ENCODE results near the gene RNF214. TPM values are rescaled to one million over a fixed set of nuclear protein-coding genes. Genes with fewer than 3 reads are reported as not detected.

The RNF214 gene
- total RNA-seq, 1 experiment from 2014 or later, result 7.0 TPM

- Histone ChIP-seq H3K9me3 (ENCODE audit: low read length) (no peaks in the 10 kb centered on the region), H3K36me3 (ENCODE audit: insufficient read depth, low read length) (no peaks in the 10 kb centered on the region), H3K27ac (ENCODE audit: low read length) (no peak overlapping the region), H3K4me3 (ENCODE audit: low read length) (no peak overlapping the region), H3K9ac (ENCODE audit: low read length) (no peak overlapping the region), H3K79me2 (ENCODE audit: low read length) (no peaks in the 10 kb centered on the region), H3K4me1 (ENCODE audit: low read length) (no peaks in the 10 kb centered on the region), H3K27me3 (ENCODE audit: low read length) (no peaks in the 10 kb centered on the region), H4K20me1 (ENCODE audit: insufficient read depth, low read depth, low read length) (no peaks in the 10 kb centered on the region), H3K9me2 (replicated peaks; ENCODE audit: insufficient read depth, low read length) (no peaks in the 10 kb centered on the region), H3K4me2 (ENCODE audit: low read depth, low read length, poor library complexity, severe bottlenecking) (no peak overlapping the region), H2AFZ (ENCODE audit: low read length) (no peak overlapping the region)
- no peak for DNase-seq
These were observed 10.5 kb upstream of the RNF214 start for GRCh38 chr11:117221775-117222517.

DNA sequence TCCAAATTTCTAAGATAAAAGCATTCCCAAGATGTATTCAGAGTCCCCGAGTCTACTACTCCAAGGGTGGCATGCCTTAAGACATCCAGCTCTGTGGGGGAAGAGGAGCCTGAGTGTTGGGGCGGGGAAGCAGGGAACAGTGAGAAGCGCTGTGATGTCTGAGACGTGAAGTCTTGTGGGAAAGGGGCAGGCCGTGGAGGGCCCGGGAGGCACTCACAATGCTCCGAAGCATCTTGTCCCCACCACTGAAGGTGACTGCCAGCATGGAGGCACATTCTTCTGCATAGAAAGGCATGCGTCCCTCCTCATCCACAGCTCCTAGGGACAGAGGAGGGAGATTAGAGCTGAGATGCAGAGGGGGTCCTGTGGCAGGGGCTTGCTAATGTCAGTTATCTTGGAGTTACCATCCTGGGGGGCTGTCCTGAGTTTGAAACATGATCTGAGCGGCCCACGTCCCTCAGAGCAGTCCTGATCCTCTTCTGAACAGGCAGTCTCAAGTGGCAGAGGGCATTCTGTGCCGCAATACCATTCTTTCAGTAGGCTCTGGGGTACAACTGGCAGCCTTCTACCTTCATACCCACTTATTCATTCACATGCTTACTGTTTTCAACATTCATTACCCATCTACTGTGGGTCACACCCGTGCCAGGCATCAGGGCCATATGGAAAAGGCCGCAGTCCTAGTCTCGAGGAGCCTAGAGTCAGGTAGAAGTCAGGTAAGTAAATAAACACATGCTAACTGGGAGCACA is 9.3 kb upstream of the RNF214 start:
- H3K27me3 ChIP-seq (ENCODE audit: low read length), result no peaks in the 10 kb centered on the region
- DNase-seq, result no peak

DNA sequence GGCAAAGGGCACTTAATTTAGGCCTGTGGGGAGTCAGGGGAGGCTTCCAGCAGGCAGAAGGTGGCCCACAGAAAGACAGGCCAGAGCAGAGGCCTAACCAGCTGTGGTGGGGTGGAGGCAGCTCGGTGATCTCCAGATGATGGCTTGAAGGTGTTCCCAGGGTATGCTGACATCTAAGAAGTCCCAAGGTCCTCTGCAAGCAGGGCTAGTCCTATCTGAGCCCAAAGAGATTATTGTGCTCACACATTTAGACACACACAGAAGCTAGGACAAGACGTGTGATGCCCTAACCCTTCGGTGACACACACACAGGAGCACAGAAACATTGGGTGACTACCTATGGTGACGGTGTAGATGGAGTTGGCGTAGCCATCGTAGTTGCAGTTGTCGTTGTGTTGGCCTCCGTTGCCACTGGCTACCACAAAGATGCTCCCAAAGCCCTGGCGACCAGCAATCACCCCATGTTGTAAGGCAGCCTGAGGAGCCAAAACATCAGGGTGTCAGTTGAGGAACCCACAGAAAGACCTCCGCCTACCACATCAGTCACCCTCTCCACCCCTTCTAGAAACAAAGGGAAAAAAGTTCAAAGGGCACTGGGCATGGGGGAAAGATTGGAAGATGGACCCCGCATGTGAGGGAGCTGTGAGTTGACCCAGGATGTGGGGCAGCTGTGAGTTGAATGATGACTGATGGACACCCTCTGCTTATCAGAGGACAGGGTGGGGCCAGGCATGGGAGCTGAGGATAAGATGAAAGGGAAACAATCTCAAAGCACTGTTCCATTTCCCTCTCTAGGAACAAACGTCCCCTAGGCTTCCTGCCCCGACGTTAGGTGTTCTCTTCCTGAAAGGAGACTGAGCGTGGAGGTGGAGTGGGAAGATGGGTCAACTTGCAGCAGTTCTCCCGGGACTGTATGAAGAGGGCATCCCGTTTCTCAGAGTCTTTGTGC is 8.5 kb upstream of the RNF214 start:
- H3K9me2 ChIP-seq (replicated peaks; ENCODE audit: insufficient read depth, low read length), result no peaks in the 10 kb centered on the region
- no peak overlapping the region for H3K4me2 ChIP-seq (ENCODE audit: low read depth, low read length, poor library complexity, severe bottlenecking)
- no peak overlapping the region for H3K27ac ChIP-seq (ENCODE audit: low read length)
- H3K9me3 ChIP-seq (ENCODE audit: low read length), result no peaks in the 10 kb centered on the region
- H3K36me3 ChIP-seq (ENCODE audit: insufficient read depth, low read length), result no peaks in the 10 kb centered on the region
- no peak overlapping the region for H3K4me3 ChIP-seq (ENCODE audit: low read length)
- H3K9ac ChIP-seq (ENCODE audit: low read length), result no peak overlapping the region
- no peaks in the 10 kb centered on the region for H4K20me1 ChIP-seq (ENCODE audit: insufficient read depth, low read depth, low read length)
- H3K79me2 ChIP-seq (ENCODE audit: low read length), result no peaks in the 10 kb centered on the region
- H3K4me1 ChIP-seq (ENCODE audit: low read length), result no peaks in the 10 kb centered on the region
- DNase-seq, result no peak
- H2AFZ ChIP-seq (ENCODE audit: low read length), result no peak overlapping the region
- H3K27me3 ChIP-seq (ENCODE audit: low read length), result no peaks in the 10 kb centered on the region

More for the DNA sequence above, 9.3 kb upstream of the RNF214 start:
- Histone ChIP-seq H3K4me1 (ENCODE audit: low read length) (no peaks in the 10 kb centered on the region), H3K27ac (ENCODE audit: low read length) (no peak overlapping the region), H2AFZ (ENCODE audit: low read length) (no peak overlapping the region), H3K4me2 (ENCODE audit: low read depth, low read length, poor library complexity, severe bottlenecking) (no peak overlapping the region), H3K9me3 (ENCODE audit: low read length) (no peaks in the 10 kb centered on the region), H3K9ac (ENCODE audit: low read length) (no peak overlapping the region), H3K9me2 (replicated peaks; ENCODE audit: insufficient read depth, low read length) (no peaks in the 10 kb centered on the region), H4K20me1 (ENCODE audit: insufficient read depth, low read depth, low read length) (no peaks in the 10 kb centered on the region), H3K36me3 (ENCODE audit: insufficient read depth, low read length) (no peaks in the 10 kb centered on the region), H3K4me3 (ENCODE audit: low read length) (no peak overlapping the region), H3K79me2 (ENCODE audit: low read length) (no peaks in the 10 kb centered on the region)

DNA sequence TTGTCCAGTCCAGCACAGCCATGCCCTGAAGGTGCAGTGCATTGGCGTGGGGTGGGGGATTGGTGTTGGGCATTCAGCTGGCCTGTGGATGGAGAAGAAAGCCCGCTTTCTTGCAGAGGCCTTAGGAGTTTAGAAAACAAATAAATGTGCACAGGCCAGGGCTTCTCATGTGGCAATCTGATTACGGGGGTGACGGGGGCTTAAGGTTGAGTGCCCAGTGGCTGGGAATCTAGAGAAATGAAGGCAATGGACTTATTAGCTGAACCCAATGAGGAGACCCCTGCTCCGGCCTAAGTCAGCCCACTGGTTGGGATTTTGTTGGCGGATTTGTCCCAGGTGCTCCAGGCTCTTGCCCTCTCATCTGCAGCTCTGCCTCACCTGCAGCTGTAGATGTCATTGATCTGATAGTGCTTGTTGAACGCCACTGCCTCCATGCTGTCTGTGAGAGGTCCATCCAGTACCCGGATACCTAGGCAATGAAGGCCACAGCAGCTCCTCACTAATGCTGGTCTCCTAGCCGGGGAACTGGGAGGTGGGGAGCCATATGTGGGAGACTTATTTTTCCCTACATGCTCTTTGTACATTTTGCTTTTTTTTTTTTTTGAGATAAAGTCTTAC is 6.8 kb upstream of the RNF214 start:
- Histone ChIP-seq H2AFZ (ENCODE audit: low read length) (no peak overlapping the region), H3K4me1 (ENCODE audit: low read length) (peaks cover 12% of the 10 kb centered on the region), H3K9ac (ENCODE audit: low read length) (no peak overlapping the region), H3K4me2 (ENCODE audit: low read depth, low read length, poor library complexity, severe bottlenecking) (no peak overlapping the region), H3K27ac (ENCODE audit: low read length) (no peak overlapping the region), H3K4me3 (ENCODE audit: low read length) (no peak overlapping the region), H3K9me3 (ENCODE audit: low read length) (no peaks in the 10 kb centered on the region), H3K79me2 (ENCODE audit: low read length) (peaks cover 13% of the 10 kb centered on the region), H3K9me2 (replicated peaks; ENCODE audit: insufficient read depth, low read length) (no peaks in the 10 kb centered on the region), H4K20me1 (ENCODE audit: insufficient read depth, low read depth, low read length) (no peaks in the 10 kb centered on the region), H3K27me3 (ENCODE audit: low read length) (no peaks in the 10 kb centered on the region), H3K36me3 (ENCODE audit: insufficient read depth, low read length) (no peaks in the 10 kb centered on the region)
- no peak for DNase-seq

- Histone ChIP-seq H3K4me3 (ENCODE audit: low read length) (no peak overlapping the region), H2AFZ (ENCODE audit: low read length) (no peak overlapping the region), H3K27me3 (ENCODE audit: low read length) (no peaks in the 10 kb centered on the region), H3K9me3 (ENCODE audit: low read length) (no peaks in the 10 kb centered on the region), H3K9ac (ENCODE audit: low read length) (no peak overlapping the region), H3K27ac (ENCODE audit: low read length) (no peak overlapping the region), H3K4me2 (ENCODE audit: low read depth, low read length, poor library complexity, severe bottlenecking) (no peak overlapping the region), H3K4me1 (ENCODE audit: low read length) (peaks cover 16% of the 10 kb centered on the region), H4K20me1 (ENCODE audit: insufficient read depth, low read depth, low read length) (no peaks in the 10 kb centered on the region), H3K79me2 (ENCODE audit: low read length) (peaks cover 23% of the 10 kb centered on the region), H3K36me3 (ENCODE audit: insufficient read depth, low read length) (no peaks in the 10 kb centered on the region), H3K9me2 (replicated peaks; ENCODE audit: insufficient read depth, low read length) (no peaks in the 10 kb centered on the region)
- DNase-seq, result peak; percentile 87
These were observed 5.8 kb upstream of the RNF214 start for GRCh38 chr11:117226388-117227385.

DNA sequence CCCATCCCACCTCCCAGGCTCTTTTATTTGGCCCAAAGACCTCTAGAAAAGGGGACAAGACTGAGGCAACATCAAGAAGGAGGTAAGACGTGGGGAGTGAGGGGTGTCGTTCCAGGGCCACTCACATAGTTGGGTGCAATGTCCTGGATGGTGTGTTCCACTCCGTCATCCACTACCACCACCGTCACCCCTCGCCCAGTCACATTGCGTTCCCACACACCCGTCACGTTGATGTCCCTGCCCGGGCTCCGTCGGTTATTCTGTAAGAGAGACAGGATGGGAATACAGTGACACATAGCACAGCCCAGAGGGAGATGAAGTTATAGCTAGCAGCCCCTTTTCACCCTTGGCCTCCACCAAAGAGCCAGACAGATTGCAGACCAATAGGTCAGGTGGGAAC is 4.4 kb upstream of the RNF214 start:
- no peaks in the 10 kb centered on the region for H3K9me3 ChIP-seq (ENCODE audit: low read length)
- no peak overlapping the region for H3K4me2 ChIP-seq (ENCODE audit: low read depth, low read length, poor library complexity, severe bottlenecking)
- peaks cover 17% of the 10 kb centered on the region for H3K4me1 ChIP-seq (ENCODE audit: low read length)
- no peak overlapping the region for H3K4me3 ChIP-seq (ENCODE audit: low read length)
- peaks cover 27% of the 10 kb centered on the region for H3K79me2 ChIP-seq (ENCODE audit: low read length)
- H3K9me2 ChIP-seq (replicated peaks; ENCODE audit: insufficient read depth, low read length), result no peaks in the 10 kb centered on the region
- H3K36me3 ChIP-seq (ENCODE audit: insufficient read depth, low read length), result no peaks in the 10 kb centered on the region
- no peak overlapping the region for H3K27ac ChIP-seq (ENCODE audit: low read length)
- H3K27me3 ChIP-seq (ENCODE audit: low read length), result no peaks in the 10 kb centered on the region
- H3K9ac ChIP-seq (ENCODE audit: low read length), result no peak overlapping the region
- DNase-seq, result no peak
- H2AFZ ChIP-seq (ENCODE audit: low read length), result no peak overlapping the region
- no peaks in the 10 kb centered on the region for H4K20me1 ChIP-seq (ENCODE audit: insufficient read depth, low read depth, low read length)

DNA sequence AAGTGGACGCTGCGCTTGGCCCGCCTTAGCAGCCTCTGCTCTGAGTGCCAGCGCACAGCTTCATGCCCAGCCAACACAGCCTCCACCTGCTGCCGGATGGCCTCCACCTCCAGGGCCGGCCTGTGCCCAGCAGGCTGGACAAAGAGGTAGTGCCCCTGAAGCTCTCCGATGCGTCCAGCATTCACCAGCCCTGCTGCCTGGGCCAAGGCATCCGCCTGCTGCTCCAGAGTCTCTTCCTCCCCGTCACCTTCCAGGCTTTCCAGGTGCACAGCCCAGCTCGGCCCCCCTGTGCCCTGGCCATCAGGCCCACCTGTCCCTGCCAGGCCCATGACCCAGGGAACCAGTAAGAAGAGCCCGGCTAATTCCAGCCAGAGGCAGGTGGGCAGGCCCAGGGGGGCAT is 3.1 kb upstream of the RNF214 start:
- no peak overlapping the region for H3K27ac ChIP-seq (ENCODE audit: low read length)
- H3K79me2 ChIP-seq (ENCODE audit: low read length), result peaks cover 40% of the 10 kb centered on the region
- no peaks in the 10 kb centered on the region for H3K27me3 ChIP-seq (ENCODE audit: low read length)
- H3K4me1 ChIP-seq (ENCODE audit: low read length), result peaks cover 30% of the 10 kb centered on the region
- no peak overlapping the region for H3K4me3 ChIP-seq (ENCODE audit: low read length)
- no peaks in the 10 kb centered on the region for H4K20me1 ChIP-seq (ENCODE audit: insufficient read depth, low read depth, low read length)
- H3K9me2 ChIP-seq (replicated peaks; ENCODE audit: insufficient read depth, low read length), result no peaks in the 10 kb centered on the region
- peak overlapping the region; percentile 89 for H3K4me2 ChIP-seq (ENCODE audit: low read depth, low read length, poor library complexity, severe bottlenecking)
- H3K36me3 ChIP-seq (ENCODE audit: insufficient read depth, low read length), result no peaks in the 10 kb centered on the region
- DNase-seq, result no peak
- no peaks in the 10 kb centered on the region for H3K9me3 ChIP-seq (ENCODE audit: low read length)
- no peak overlapping the region for H2AFZ ChIP-seq (ENCODE audit: low read length)
- H3K9ac ChIP-seq (ENCODE audit: low read length), result peak overlapping the region; percentile 90; the same call in 1 of the 2 replicates
